Smooth muscle cell (in vitro differentiated cells): Measurements from ENCODE around the gene HIRA. TPM values are rescaled to one million over a fixed set of nuclear protein-coding genes. Genes with fewer than 3 reads are reported as not detected.

ENCODE experiments used
- DNase-seq: peaks from one replicate; lab custom pipeline; 2025; ENCODE audit not compliant: unreplicated experiment; lab: John Stamatoyannopoulos, UW
- H2AFZ ChIP-seq: fragments of 200-600 bp; sonication (generic); 2 replicates; pipeline ENCODE4 v1.6.0; 2016; ENCODE audit warnings: antibody characterized with exemption, low read depth, mild to moderate bottlenecking
- H3F3A ChIP-seq: fragments of 200-600 bp; sonication (generic); 2 replicates; pipeline ENCODE4 v1.6.0; 2017; ENCODE audit warnings: antibody characterized with exemption, low read depth
- H3K27ac ChIP-seq: fragments of 200-600 bp; sonication (generic); 2 replicates; pipeline ENCODE4 v1.5.1; 2016; ENCODE audit warnings: low read depth, mild to moderate bottlenecking
- H3K27me3 ChIP-seq: fragments of 200-600 bp; sonication (generic); 2 replicates; pipeline ENCODE4 v1.6.1; 2016; ENCODE audit warnings: low read depth, mild to moderate bottlenecking
- H3K36me3 ChIP-seq: fragments of 200-600 bp; sonication (generic); 2 replicates; pipeline ENCODE4 v1.5.1; 2016; ENCODE audit warnings: low read depth
- H3K4me1 ChIP-seq: fragments of 200-600 bp; sonication (generic); 2 replicates; pipeline ENCODE4 v1.5.1; 2016; ENCODE audit warnings: low read depth
- H3K4me2 ChIP-seq: fragments of 200-600 bp; sonication (generic); 2 replicates; pipeline ENCODE4 v1.6.0; 2016; ENCODE audit warnings: mild to moderate bottlenecking
- H3K4me3 ChIP-seq: fragments of 200-600 bp; sonication (generic); 2 replicates; pipeline ENCODE4 v1.5.1; 2016; ENCODE audit warnings: mild to moderate bottlenecking
- H3K79me2 ChIP-seq: fragments of 200-600 bp; sonication (generic); 2 replicates; pipeline ENCODE4 v1.6.0; 2016; ENCODE audit warnings: low read depth, mild to moderate bottlenecking
- H3K9ac ChIP-seq: fragments of 200-600 bp; sonication (generic); 2 replicates; pipeline ENCODE4 v1.6.0; 2016; ENCODE audit warnings: low read depth
- H3K9me3 ChIP-seq: fragments of 200-600 bp; sonication (generic); replicated peaks from 2 replicates; pipeline ENCODE4 v1.5.1; 2016; ENCODE audit warnings: low read depth
- H4K20me1 ChIP-seq: fragments of 200-600 bp; sonication (generic); 2 replicates; pipeline ENCODE4 v1.6.0; 2016; ENCODE audit warnings: low read depth
- CTCF ChIP-seq: fragments of 200-600 bp; sonication (generic); IDR thresholded peaks from 2 replicates; pipeline ENCODE4 v1.5.1; 2017; ENCODE audit warnings: borderline replicate concordance, mild to moderate bottlenecking, antibody characterized with exemption; ENCODE audit not compliant: insufficient read depth, poor library complexity, severe bottlenecking
- WGBS: methylation state at CpG from one replicate; pipeline ENCODE4 v1.1.7; 2016; ENCODE audit warnings: low lambda C conversion rate; 5-methylcytosine and 5-hydroxymethylcytosine counted together
- polyA plus RNA-seq: library from polyadenylated mRNA; unstranded; fragments of >200 nt; fragmentation: Nextera tagmentation; extraction: Ambion mirVana; gene quantifications from 2 replicates; pipeline ENCODE4 v1.2.1, GENCODE V29; 2016
- total RNA-seq: library from RNA; depleted of rRNA; stranded (reverse); fragments of >200 nt; gene quantifications from 2 replicates; pipeline ENCODE4 v1.2.3, GENCODE V29; 2014

HIRA gene
- total and polyA plus RNA-seq, 2 experiments from 2014 or later, result 7.3 to 8.7 TPM

DNA sequence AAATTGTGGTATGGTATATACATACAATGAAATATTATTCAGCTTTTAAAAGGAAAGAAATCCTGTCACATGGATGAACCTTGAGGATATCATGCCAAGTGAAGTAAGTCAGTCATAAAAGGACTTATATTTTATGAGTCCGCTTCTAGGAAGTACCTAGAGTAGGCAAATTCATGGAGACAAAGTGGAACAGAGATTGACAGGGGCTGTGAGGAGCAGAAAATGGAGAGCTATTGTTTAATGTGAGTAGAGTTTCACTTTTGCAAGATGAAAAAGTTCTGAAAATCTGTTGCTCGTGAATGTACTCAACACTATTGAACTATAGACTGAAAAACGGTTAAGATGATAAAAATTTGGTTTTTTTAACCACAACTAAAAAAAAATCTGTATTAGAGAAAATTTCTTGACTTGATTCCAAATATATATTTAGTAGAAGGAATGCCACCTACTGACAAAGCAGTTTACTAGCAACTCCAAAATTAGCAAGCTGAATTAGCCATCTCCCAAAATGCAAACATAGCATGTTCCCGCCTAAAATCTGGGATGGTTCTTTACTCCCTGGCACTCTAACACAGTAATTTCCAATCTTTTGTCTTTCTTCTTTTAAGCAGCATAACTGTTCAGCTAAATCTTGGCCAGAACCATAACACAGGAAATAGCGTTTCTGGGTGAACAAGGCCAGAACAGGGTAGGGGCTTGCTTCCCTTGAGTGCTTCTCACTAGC lies 46.0 kb upstream of the HIRA start:
- H3F3A ChIP-seq, result no peaks in the 10 kb centered on the region
- H3K9me3 ChIP-seq, result no peaks in the 10 kb centered on the region
- no peak overlapping the region for H2AFZ ChIP-seq
- no peak overlapping the region for H3K27ac ChIP-seq
- H3K27me3 ChIP-seq, result no peaks in the 10 kb centered on the region
- H3K4me3 ChIP-seq, result peak overlapping the region; percentile 91
- 76% methylated on average over 5 of the region's 5 CpGs for WGBS
- peaks cover 18% of the 10 kb centered on the region for H3K4me1 ChIP-seq
- H3K79me2 ChIP-seq, result peaks cover 52% of the 10 kb centered on the region
- DNase-seq, result no peak
- peak overlapping the region; percentile 100 for H3K9ac ChIP-seq
- peak overlapping the region; percentile 87 for H3K4me2 ChIP-seq
- TF ChIP-seq CTCF, result no peak
- H4K20me1 ChIP-seq, result peaks cover 51% of the 10 kb centered on the region
- no peaks in the 10 kb centered on the region for H3K36me3 ChIP-seq

DNA sequence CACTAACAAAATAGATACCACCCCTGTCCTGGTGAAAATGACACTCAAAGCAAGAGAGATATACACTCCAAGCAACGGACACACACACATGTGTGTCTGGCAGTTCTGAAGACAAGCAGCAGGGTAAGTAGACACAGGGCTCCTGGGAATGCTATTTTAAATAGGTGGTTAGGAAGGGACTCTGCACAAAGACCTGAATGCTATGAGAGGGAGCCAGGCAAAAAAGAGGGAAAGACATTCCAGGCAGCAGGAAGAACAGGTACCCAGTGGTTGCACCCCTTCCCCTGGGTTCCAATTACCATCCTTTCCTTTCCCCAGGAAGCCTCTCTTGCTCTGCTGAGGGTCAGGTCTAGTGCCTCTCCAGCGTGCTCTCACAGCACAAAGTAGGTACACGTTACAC lies 44.5 kb upstream of the HIRA start:
- H2AFZ ChIP-seq, result no peak overlapping the region
- H3F3A ChIP-seq, result no peaks in the 10 kb centered on the region
- peaks cover 58% of the 10 kb centered on the region for H4K20me1 ChIP-seq
- no peak overlapping the region for H3K4me2 ChIP-seq
- no peak overlapping the region for H3K9ac ChIP-seq
- no peak overlapping the region for H3K27ac ChIP-seq
- H3K4me3 ChIP-seq, result no peak overlapping the region
- DNase-seq, result no peak
- no peak for TF ChIP-seq CTCF
- no peaks in the 10 kb centered on the region for H3K9me3 ChIP-seq
- WGBS, result 90% methylated on average over 3 of the region's 3 CpGs
- no peaks in the 10 kb centered on the region for H3K27me3 ChIP-seq
- H3K79me2 ChIP-seq, result peaks cover 52% of the 10 kb centered on the region
- H3K36me3 ChIP-seq, result no peaks in the 10 kb centered on the region
- H3K4me1 ChIP-seq, result peaks cover 18% of the 10 kb centered on the region

DNA sequence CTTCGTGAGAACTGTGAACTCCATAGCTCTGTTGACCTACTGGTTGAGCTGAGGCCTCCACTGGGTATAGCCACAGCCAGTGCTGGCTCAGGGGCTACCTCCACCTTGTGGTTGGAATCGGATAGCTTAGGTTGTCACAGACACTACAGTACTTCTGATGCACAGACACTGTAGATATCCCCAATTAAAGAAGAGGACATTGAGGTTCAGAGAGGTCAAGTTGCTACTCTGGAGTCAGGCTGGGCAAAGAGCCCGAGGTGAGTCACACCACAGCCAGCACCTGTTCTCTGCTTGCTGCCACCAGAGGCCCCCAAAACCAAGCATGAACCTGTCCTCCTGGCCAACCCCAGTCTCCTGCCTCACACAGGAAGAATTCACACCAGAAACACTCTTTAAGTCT lies 42.0 kb upstream of the HIRA start:
- no peak for TF ChIP-seq CTCF
- Histone ChIP-seq H3K27me3 (no peaks in the 10 kb centered on the region), H3K4me1 (peaks cover 10% of the 10 kb centered on the region), H4K20me1 (peaks cover 76% of the 10 kb centered on the region), H2AFZ (no peak overlapping the region), H3F3A (no peaks in the 10 kb centered on the region), H3K4me2 (no peak overlapping the region), H3K4me3 (no peak overlapping the region), H3K27ac (no peak overlapping the region), H3K9me3 (no peaks in the 10 kb centered on the region), H3K9ac (no peak overlapping the region), H3K79me2 (peaks cover 44% of the 10 kb centered on the region), H3K36me3 (no peaks in the 10 kb centered on the region)
- WGBS, result 65% methylated on average over 3 of the region's 3 CpGs
- no peak for DNase-seq

DNA sequence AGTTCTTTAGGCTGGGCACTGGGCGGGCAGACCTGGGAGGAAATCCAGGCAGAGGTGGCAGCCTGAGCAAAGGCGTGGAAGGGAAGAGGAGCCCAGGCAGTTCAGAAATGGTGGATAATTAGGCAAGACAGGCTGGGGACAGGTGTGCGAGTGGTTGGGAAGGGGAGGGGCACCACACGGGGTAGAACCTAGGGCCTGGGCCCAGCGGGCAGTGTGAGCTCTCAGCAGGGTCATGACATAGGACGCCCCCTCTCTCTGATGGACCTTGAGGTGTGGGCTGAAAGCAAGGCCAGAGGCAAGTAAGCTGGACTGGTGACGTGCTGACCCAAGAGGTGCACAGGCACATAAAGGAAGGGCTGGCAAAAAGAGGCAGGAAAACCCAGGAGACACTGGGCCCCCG lies 40.7 kb upstream of the HIRA start:
- DNase-seq, result no peak
- Histone ChIP-seq H3K79me2 (peaks cover 30% of the 10 kb centered on the region), H3K4me1 (no peaks in the 10 kb centered on the region), H3K4me2 (no peak overlapping the region), H3K4me3 (no peak overlapping the region), H3K9me3 (no peaks in the 10 kb centered on the region), H2AFZ (no peak overlapping the region), H3F3A (no peaks in the 10 kb centered on the region), H3K27ac (no peak overlapping the region), H3K9ac (no peak overlapping the region), H4K20me1 (peaks cover 65% of the 10 kb centered on the region), H3K27me3 (no peaks in the 10 kb centered on the region), H3K36me3 (no peaks in the 10 kb centered on the region)
- 96% methylated on average over 8 of the region's 8 CpGs for WGBS
- TF ChIP-seq CTCF, result no peak
